GM12878 (cell line): Measurements from ENCODE around the gene ADK.

ENCODE experiments used
- ATF7 ChIP-seq: fragments of 450-650 bp; IDR thresholded peaks from 2 replicates; pipeline ENCODE4 v1.6.1; 2016; ENCODE audit warnings: low read depth, mild to moderate bottlenecking
- CTCF ChIP-seq, 3 experiments: IDR thresholded peaks in 2 of 3; conservative IDR thresholded peaks in 1 of 3; 2 replicates each; pipeline ENCODE4 v1.5.1; 2011; ENCODE audit warnings: low read depth in 3 of 3, low read length in 3 of 3, mild to moderate bottlenecking in 3 of 3, control low read depth in 2 of 3, moderate library complexity in 2 of 3, inconsistent platforms in 1 of 3, mixed read lengths in 1 of 3; ENCODE audit not compliant: control insufficient read depth in 2 of 3, insufficient read depth in 1 of 3; ENCODE audit errors: extremely low read depth in 1 of 3
- EP300 ChIP-seq, 2 experiments: fragments of 150-350 bp in 1 of 2; IDR thresholded peaks; 2 replicates each; pipeline ENCODE4 v1.6.1; 2011 to 2012; ENCODE audit warnings: low read depth in 2 of 2, low read length in 2 of 2, borderline replicate concordance in 1 of 2, improper control_type of control experiment in 1 of 2, inconsistent platforms in 1 of 2; ENCODE audit not compliant: control insufficient read depth in 1 of 2
- MAX ChIP-seq: IDR thresholded peaks from 2 replicates; pipeline ENCODE4 v1.6.1; 2012; ENCODE audit warnings: low read depth, low read length, improper control_type of control experiment

- no peak for TF ChIP-seq EP300 (IDR thresholded peaks at IDR 0.05; ENCODE audit: borderline replicate concordance in 1 of 2, control insufficient read depth in 1 of 2, low read depth in 2 of 2, low read length in 2 of 2)
- TF ChIP-seq ATF7: no peak
- TF ChIP-seq CTCF (IDR thresholded peaks at IDR 0.05 in 2 of 3, conservative IDR thresholded peaks at IDR 0.05 in 1 of 3; ENCODE audit: control insufficient read depth in 2 of 3, extremely low read depth in 1 of 3, insufficient read depth in 1 of 3, low read depth in 3 of 3, low read length in 3 of 3): no peak
- no peak for TF ChIP-seq MAX
Measured at GRCh38 chr10:74556072-74556705, 405.2 kb downstream of the ADK start.
